Epithelial cell of esophagus (primary cell): ENCODE data around the gene UBQLN1.

ENCODE experiments used
- DNase-seq: peaks from one replicate; pipeline ENCODE4 v3.0.0; 2010; ENCODE audit warnings: low read depth
- H3K4me3 ChIP-seq: 2 replicates; pipeline ENCODE4 v1.5.1; 2011; ENCODE audit warnings: mild to moderate bottlenecking, low read length, control low read depth
- TF ChIP-seq, protein P1 (sequence below): IDR thresholded peaks from 2 replicates; pipeline ENCODE4 v1.5.1; 2011; ENCODE audit warnings: low read depth, mild to moderate bottlenecking, low read length, control low read depth, inconsistent platforms; ENCODE audit not compliant: insufficient read depth; ENCODE audit errors: missing control alignments

The UBQLN1 gene

DNA sequence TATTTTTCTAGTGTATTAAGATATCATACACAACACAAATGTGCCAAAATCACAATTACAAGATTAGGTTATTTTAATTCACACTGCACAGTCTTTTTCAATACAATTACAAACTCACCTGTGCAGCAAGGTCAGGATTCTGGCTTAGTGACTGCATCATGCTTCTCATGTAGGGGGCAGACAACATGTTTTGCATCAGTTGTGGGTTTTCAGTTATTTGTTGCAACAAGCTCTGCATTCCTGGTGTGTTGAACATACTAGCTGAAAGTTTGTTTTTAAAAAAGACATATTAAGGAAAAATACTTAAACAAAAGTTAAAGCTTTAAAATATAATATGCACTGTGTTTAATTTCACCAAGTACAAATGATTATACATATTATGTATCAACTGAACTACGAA lies 38.7 kb downstream of the UBQLN1 start:
- DNase-seq = peak; percentile 22
- H3K4me3 ChIP-seq = no peak overlapping the region
- TF ChIP-seq, protein P1, sequence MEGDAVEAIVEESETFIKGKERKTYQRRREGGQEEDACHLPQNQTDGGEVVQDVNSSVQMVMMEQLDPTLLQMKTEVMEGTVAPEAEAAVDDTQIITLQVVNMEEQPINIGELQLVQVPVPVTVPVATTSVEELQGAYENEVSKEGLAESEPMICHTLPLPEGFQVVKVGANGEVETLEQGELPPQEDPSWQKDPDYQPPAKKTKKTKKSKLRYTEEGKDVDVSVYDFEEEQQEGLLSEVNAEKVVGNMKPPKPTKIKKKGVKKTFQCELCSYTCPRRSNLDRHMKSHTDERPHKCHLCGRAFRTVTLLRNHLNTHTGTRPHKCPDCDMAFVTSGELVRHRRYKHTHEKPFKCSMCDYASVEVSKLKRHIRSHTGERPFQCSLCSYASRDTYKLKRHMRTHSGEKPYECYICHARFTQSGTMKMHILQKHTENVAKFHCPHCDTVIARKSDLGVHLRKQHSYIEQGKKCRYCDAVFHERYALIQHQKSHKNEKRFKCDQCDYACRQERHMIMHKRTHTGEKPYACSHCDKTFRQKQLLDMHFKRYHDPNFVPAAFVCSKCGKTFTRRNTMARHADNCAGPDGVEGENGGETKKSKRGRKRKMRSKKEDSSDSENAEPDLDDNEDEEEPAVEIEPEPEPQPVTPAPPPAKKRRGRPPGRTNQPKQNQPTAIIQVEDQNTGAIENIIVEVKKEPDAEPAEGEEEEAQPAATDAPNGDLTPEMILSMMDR = no peak

DNA sequence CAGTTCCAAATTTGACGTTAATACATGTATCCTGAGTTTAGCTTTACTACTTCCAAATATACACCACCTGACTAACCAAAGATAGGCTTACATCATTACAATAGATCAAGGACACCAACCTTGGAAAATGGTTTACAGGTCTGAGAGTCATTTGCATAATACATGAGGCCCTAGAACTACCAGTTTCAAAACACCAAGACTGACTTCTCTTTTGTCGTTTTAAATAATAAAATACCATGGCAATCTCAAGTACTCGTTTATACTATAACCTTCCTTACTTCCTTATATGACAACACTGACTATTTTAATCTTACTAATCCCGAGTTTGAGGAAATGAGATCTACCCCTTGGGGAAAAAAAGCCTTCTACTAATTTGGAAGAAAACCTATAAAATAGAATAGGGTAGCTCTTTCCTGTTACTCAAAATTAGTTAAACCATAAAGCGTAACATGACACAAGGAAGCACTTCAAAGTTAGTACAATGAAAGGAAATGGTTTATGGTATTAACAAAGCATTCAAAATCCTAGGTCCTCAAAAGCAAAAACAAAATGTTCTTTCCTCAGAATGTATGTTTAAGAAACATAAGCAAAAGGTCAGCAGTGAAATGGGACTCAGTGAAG lies 42.1 kb downstream of the UBQLN1 start:
- no peak for DNase-seq
- TF ChIP-seq, protein P1 = no peak
- no peak overlapping the region for H3K4me3 ChIP-seq

DNA sequence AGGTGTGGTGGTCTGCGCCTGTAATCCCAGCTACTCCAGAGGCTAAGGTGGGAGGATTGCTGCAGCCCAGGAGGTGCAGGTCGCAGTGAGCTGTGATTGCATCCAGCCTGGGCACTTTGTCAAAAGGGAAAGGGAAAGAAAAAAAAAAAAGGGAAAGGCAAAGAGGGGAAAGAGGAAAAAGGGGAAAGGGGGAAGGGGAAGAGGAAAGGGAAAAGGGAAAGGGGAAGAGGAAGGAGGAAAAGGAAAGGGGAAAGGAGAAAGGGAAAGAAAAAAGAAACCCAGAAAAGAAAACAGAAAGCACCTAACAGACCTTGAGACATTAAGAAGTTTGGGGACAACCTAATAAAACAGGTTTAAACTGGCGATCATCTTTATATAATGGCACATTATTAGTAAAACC lies 44.8 kb downstream of the UBQLN1 start:
- TF ChIP-seq, protein P1 = no peak
- no peak overlapping the region for H3K4me3 ChIP-seq
- DNase-seq = no peak

GRCh38 chr9:83656952-83657351 lies 50.8 kb downstream of the UBQLN1 start:
- TF ChIP-seq, protein P1 = no peak
- DNase-seq = no peak

DNA sequence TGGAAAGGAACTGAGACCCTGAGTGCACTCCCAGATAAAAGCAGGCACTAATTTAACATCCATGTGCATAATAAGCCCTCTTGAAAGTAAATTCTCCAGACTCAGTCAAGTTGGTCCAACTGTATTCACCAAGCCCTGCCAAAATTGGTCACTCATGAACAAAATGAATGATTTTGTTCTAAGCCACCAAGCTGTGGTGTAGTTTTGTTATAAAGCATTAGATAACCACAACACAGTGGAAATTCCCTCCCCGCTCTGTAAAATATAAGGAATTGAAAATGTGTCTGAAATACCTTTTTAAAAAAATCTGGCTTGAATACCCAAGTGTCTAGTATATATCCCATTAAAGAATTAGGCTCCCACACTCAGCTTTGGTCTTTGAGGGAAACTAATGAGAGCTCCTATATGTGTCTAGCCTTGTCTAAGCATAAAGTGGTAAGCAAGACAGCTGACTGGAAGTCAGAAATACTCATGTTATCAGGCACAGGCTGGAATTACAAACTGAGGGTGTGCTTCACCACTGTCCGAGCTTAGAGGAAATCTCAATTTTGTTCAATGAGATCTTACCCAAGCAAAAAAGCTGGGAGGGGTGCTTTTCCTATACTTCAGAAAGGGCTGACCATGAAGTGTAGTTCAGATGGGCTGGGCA lies 51.6 kb downstream of the UBQLN1 start:
- no peak for DNase-seq
- no peak overlapping the region for H3K4me3 ChIP-seq
- TF ChIP-seq, protein P1 = no peak

More at GRCh38 chr9:83656952-83657351, 50.8 kb downstream of the UBQLN1 start:
- H3K4me3 ChIP-seq = no peak overlapping the region

GRCh38 chr9:83655433-83655832 lies 52.3 kb downstream of the UBQLN1 start:
- no peak for DNase-seq
- H3K4me3 ChIP-seq = no peak overlapping the region
- TF ChIP-seq, protein P1 = no peak

GRCh38 chr9:83652433-83652832 lies 55.3 kb downstream of the UBQLN1 start:
- H3K4me3 ChIP-seq = no peak overlapping the region
- TF ChIP-seq, protein P1 = no peak
- DNase-seq = no peak
